NCI-H2029 (cell line): ENCODE results near the gene UMAD1.

Experiments
- DNase-seq: peaks from one replicate; lab custom pipeline; 2025; lab: John Stamatoyannopoulos, UW

UMAD1 gene

GRCh38 chr7:7688956-7689355 is 48.4 kb downstream of the UMAD1 start:
- DNase-seq, result peak; percentile 84

GRCh38 chr7:7693881-7694280 is 53.3 kb downstream of the UMAD1 start:
- no peak for DNase-seq

GRCh38 chr7:7694542-7694941 is 54.0 kb downstream of the UMAD1 start:
- DNase-seq, result no peak

- no peak for DNase-seq
Measured at GRCh38 chr7:7695111-7695817, 54.7 kb downstream of the UMAD1 start.

- DNase-seq, result no peak
Measured at GRCh38 chr7:7696458-7697119, 56.0 kb downstream of the UMAD1 start.

GRCh38 chr7:7698930-7699329 is 58.4 kb downstream of the UMAD1 start:
- DNase-seq, result no peak

GRCh38 chr7:7699380-7699779 is 58.8 kb downstream of the UMAD1 start:
- no peak for DNase-seq

GRCh38 chr7:7699970-7700369 is 59.4 kb downstream of the UMAD1 start:
- DNase-seq, result no peak

GRCh38 chr7:7701527-7701926 is 61.0 kb downstream of the UMAD1 start:
- no peak for DNase-seq

GRCh38 chr7:7702826-7703225 is 62.3 kb downstream of the UMAD1 start:
- no peak for DNase-seq

GRCh38 chr7:7703427-7703826 is 62.9 kb downstream of the UMAD1 start:
- no peak for DNase-seq

GRCh38 chr7:7704867-7705266 is 64.3 kb downstream of the UMAD1 start:
- no peak for DNase-seq

GRCh38 chr7:7705318-7705717 is 64.8 kb downstream of the UMAD1 start:
- DNase-seq, result no peak

- no peak for DNase-seq
Measured at GRCh38 chr7:7706101-7706511, 65.6 kb downstream of the UMAD1 start.

- DNase-seq, result no peak
Measured at GRCh38 chr7:7706556-7707172, 66.1 kb downstream of the UMAD1 start.

GRCh38 chr7:7707246-7707645 is 66.7 kb downstream of the UMAD1 start:
- no peak for DNase-seq

- no peak for DNase-seq
Measured at GRCh38 chr7:7707806-7708205, 67.3 kb downstream of the UMAD1 start.

- DNase-seq, result no peak
Measured at GRCh38 chr7:7709291-7709690, 68.7 kb downstream of the UMAD1 start.

- DNase-seq, result no peak
Measured at GRCh38 chr7:7710469-7710868, 69.9 kb downstream of the UMAD1 start.

- no peak for DNase-seq
Measured at GRCh38 chr7:7713730-7714129, 73.2 kb downstream of the UMAD1 start.

GRCh38 chr7:7718492-7718891 is 77.9 kb downstream of the UMAD1 start, which contains the start of gene RPA3:
RPA3 (minus strand) TSS chr7:7718607; CDS start chr7:7640418, 78,189 bp downstream.
- DNase-seq, result no peak

- peak; percentile 96 for DNase-seq
Measured at GRCh38 chr7:7719236-7719635, 78.7 kb downstream of the UMAD1 start.

GRCh38 chr7:7720193-7720592 is 79.6 kb downstream of the UMAD1 start:
- peak; percentile 46 for DNase-seq
